SK-N-SH treated with all-trans-retinoic acid at 6 μM for 48 hours (cell line): ENCODE results near the gene DEF6.

Source experiments
- ATAC-seq: fragments of 200-7000 bp; cut with Tn5 transposase; 3 replicates; pipeline ENCODE4 v1.9.1; 2020; ENCODE audit warnings: mild to moderate bottlenecking, moderate library complexity
- ARNTL ChIP-seq: fragments of 450-650 bp; formaldehyde crosslinking; IDR thresholded peaks from 2 replicates; pipeline ENCODE4 v1.5.0; 2020; ENCODE audit warnings: low read depth, mild to moderate bottlenecking, moderate library complexity, borderline replicate concordance
- BACH2 ChIP-seq: fragments of 250-450 bp; sonication (Bioruptor Pico); IDR thresholded peaks from 2 replicates; pipeline ENCODE4 v1.9.0; 2021; ENCODE audit warnings: mild to moderate bottlenecking, borderline replicate concordance
- CSDC2 ChIP-seq: fragments of 250-450 bp; sonication (Bioruptor Pico); IDR thresholded peaks from 2 replicates; pipeline ENCODE4 v1.5.0; 2020; ENCODE audit warnings: mild to moderate bottlenecking, moderate library complexity
- ESRRG ChIP-seq: fragments of 250-450 bp; sonication (Bioruptor Pico); IDR thresholded peaks from 2 replicates; pipeline ENCODE4 v1.6.1; 2021; ENCODE audit warnings: mild to moderate bottlenecking
- ISL1 ChIP-seq: fragments of 250-450 bp; sonication (Bioruptor Pico); IDR thresholded peaks from 2 replicates; pipeline ENCODE4 v2.1.2; 2022; ENCODE audit warnings: mild to moderate bottlenecking, moderate library complexity
- OSR1 ChIP-seq: fragments of 250-450 bp; sonication (Bioruptor Pico); IDR thresholded peaks from 2 replicates; pipeline ENCODE4 v1.8.0; 2022; ENCODE audit warnings: moderate library complexity, mild to moderate bottlenecking, inconsistent platforms
- PPARA ChIP-seq: fragments of 250-450 bp; sonication (Bioruptor Pico); IDR thresholded peaks from 2 replicates; pipeline ENCODE4 v1.5.0; 2020; ENCODE audit warnings: mild to moderate bottlenecking, borderline replicate concordance
- RARB ChIP-seq: fragments of 250-450 bp; sonication (Bioruptor Pico); IDR thresholded peaks from 2 replicates; pipeline ENCODE4 v1.8.0; 2021; ENCODE audit warnings: mild to moderate bottlenecking, moderate library complexity
- SNAI2 ChIP-seq: fragments of 250-450 bp; sonication (Bioruptor Pico); IDR thresholded peaks from 2 replicates; pipeline ENCODE4 v1.5.0; 2020; ENCODE audit warnings: mild to moderate bottlenecking, moderate library complexity
- TCF4 ChIP-seq: fragments of 250-450 bp; sonication (Bioruptor Pico); IDR thresholded peaks from 2 replicates; pipeline ENCODE4 v1.8.0; 2021; ENCODE audit warnings: mild to moderate bottlenecking, moderate library complexity, borderline replicate concordance
- TOX ChIP-seq: fragments of 250-450 bp; sonication (Bioruptor Pico); IDR thresholded peaks from 2 replicates; pipeline ENCODE4 v1.8.0; 2021; ENCODE audit warnings: mild to moderate bottlenecking, moderate library complexity, borderline replicate concordance
- ZC3H10 ChIP-seq: fragments of 250-450 bp; sonication (Bioruptor Pico); IDR thresholded peaks from 2 replicates; pipeline ENCODE4 v1.5.1; 2021; ENCODE audit warnings: mild to moderate bottlenecking, moderate library complexity
- ZFP3 ChIP-seq: fragments of 250-450 bp; sonication (Bioruptor Pico); IDR thresholded peaks from 2 replicates; pipeline ENCODE4 v1.5.0; 2020; ENCODE audit warnings: mild to moderate bottlenecking, moderate library complexity
- ZNF565 ChIP-seq: fragments of 450-650 bp; formaldehyde crosslinking; conservative IDR thresholded peaks from 2 replicates; pipeline ENCODE4 v1.5.0; 2020; ENCODE audit warnings: low read depth, mild to moderate bottlenecking, moderate library complexity
- TF ChIP-seq, protein P1 (sequence below): fragments of 250-450 bp; sonication (Bioruptor Pico); IDR thresholded peaks from 2 replicates; pipeline ENCODE4 v1.8.0; 2021; ENCODE audit warnings: low read depth, mild to moderate bottlenecking, moderate library complexity, borderline replicate concordance
- TF ChIP-seq, protein P2 (sequence below): fragments of 250-450 bp; sonication (Bioruptor Pico); IDR thresholded peaks from 2 replicates; pipeline ENCODE4 v1.5.1; 2021; ENCODE audit warnings: mild to moderate bottlenecking, moderate library complexity
- TF ChIP-seq, protein P3 (sequence below): fragments of 250-450 bp; sonication (Bioruptor Pico); IDR thresholded peaks from 2 replicates; pipeline ENCODE4 v1.5.0; 2020; ENCODE audit warnings: mild to moderate bottlenecking, moderate library complexity
- TF ChIP-seq, protein P4 (sequence below): fragments of 250-450 bp; sonication (Bioruptor Pico); IDR thresholded peaks from 2 replicates; pipeline ENCODE4 v1.5.1; 2020; ENCODE audit warnings: low read depth, mild to moderate bottlenecking, moderate library complexity
- TF ChIP-seq, protein P5 (sequence below): fragments of 250-450 bp; sonication (Bioruptor Pico); IDR thresholded peaks from 2 replicates; pipeline ENCODE4 v1.8.0; 2020; ENCODE audit warnings: mild to moderate bottlenecking, moderate library complexity, borderline replicate concordance

DEF6 gene

DNA sequence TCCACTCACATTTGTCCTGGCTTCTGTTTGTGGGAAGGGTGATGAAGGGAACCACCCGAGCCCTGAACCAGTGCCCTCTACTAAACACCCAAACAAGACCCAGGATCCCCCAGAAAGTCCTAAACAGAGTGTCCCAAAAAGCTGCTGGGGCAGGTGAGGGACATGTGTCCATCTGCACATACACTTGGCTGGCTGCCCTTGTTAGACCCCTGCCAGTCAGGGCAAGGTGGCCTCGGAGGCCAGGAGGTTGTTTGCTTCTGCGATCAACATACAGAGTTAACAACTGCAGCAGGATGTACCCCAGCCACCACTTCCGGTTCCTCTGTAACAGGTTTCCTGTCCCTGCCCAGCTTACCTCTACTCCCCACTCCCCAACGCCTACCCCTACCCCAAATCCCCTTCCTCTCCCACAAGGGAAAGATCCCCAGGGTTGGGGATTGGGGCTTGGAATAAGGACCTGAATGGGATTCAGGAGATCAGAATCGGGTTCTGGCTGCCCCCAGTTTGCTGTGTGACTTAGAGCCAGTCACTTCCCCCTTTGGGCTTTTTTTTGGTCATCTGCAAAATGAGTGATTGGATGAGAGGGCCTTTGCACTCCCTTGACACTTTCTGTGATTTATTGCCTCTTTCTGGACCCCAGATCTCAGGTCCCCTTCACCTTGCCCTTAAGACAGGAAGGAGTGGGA lies 13.9 kb downstream of the DEF6 start (continued):
- no peak for TF ChIP-seq ARNTL (CRISPR knock-in tag)
- TF ChIP-seq TOX (CRISPR knock-in tag) = no peak
- TF ChIP-seq OSR1 (CRISPR knock-in tag) = no peak
- TF ChIP-seq, protein P1, sequence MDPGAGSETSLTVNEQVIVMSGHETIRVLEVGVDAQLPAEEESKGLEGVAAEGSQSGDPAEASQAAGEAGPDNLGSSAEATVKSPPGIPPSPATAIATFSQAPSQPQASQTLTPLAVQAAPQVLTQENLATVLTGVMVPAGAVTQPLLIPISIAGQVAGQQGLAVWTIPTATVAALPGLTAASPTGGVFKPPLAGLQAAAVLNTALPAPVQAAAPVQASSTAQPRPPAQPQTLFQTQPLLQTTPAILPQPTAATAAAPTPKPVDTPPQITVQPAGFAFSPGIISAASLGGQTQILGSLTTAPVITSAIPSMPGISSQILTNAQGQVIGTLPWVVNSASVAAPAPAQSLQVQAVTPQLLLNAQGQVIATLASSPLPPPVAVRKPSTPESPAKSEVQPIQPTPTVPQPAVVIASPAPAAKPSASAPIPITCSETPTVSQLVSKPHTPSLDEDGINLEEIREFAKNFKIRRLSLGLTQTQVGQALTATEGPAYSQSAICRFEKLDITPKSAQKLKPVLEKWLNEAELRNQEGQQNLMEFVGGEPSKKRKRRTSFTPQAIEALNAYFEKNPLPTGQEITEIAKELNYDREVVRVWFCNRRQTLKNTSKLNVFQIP (CRISPR knock-in tag) = no peak
- TF ChIP-seq, all 23 proteins: peak for 0

DNA sequence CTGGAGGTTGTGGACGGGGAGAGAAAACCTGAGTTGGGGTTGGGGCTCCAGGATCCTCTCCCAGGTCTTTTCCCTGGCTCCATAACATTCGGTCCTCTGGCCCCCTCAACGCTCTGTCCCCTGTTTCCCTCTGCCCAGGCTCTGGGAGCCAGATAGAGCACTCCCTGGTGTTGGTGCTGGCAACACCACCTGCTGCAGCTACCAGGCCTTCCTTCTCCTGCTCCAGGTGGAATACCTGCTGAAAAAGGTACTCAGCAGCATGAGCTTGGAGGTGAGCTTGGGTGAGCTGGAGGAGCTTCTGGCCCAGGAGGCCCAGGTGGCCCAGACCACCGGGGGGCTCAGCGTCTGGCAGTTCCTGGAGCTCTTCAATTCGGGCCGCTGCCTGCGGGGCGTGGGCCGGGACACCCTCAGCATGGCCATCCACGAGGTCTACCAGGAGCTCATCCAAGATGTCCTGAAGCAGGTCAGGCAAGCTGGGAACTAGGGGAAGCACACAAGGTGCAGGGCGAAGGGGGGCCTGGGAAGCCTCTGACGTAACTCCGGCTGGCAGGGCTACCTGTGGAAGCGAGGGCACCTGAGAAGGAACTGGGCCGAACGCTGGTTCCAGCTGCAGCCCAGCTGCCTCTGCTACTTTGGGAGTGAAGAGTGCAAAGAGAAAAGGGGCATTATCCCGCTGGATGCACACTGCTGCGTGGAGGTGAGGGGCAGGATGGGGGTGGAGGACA lies 14.6 kb downstream of the DEF6 start:
- TF ChIP-seq, protein P1 (CRISPR knock-in tag) = no peak
- TF ChIP-seq, protein P2, sequence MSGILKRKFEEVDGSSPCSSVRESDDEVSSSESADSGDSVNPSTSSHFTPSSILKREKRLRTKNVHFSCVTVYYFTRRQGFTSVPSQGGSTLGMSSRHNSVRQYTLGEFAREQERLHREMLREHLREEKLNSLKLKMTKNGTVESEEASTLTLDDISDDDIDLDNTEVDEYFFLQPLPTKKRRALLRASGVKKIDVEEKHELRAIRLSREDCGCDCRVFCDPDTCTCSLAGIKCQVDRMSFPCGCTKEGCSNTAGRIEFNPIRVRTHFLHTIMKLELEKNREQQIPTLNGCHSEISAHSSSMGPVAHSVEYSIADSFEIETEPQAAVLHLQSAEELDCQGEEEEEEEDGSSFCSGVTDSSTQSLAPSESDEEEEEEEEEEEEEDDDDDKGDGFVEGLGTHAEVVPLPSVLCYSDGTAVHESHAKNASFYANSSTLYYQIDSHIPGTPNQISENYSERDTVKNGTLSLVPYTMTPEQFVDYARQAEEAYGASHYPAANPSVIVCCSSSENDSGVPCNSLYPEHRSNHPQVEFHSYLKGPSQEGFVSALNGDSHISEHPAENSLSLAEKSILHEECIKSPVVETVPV (CRISPR knock-in tag) = no peak
- TF ChIP-seq, protein P3, sequence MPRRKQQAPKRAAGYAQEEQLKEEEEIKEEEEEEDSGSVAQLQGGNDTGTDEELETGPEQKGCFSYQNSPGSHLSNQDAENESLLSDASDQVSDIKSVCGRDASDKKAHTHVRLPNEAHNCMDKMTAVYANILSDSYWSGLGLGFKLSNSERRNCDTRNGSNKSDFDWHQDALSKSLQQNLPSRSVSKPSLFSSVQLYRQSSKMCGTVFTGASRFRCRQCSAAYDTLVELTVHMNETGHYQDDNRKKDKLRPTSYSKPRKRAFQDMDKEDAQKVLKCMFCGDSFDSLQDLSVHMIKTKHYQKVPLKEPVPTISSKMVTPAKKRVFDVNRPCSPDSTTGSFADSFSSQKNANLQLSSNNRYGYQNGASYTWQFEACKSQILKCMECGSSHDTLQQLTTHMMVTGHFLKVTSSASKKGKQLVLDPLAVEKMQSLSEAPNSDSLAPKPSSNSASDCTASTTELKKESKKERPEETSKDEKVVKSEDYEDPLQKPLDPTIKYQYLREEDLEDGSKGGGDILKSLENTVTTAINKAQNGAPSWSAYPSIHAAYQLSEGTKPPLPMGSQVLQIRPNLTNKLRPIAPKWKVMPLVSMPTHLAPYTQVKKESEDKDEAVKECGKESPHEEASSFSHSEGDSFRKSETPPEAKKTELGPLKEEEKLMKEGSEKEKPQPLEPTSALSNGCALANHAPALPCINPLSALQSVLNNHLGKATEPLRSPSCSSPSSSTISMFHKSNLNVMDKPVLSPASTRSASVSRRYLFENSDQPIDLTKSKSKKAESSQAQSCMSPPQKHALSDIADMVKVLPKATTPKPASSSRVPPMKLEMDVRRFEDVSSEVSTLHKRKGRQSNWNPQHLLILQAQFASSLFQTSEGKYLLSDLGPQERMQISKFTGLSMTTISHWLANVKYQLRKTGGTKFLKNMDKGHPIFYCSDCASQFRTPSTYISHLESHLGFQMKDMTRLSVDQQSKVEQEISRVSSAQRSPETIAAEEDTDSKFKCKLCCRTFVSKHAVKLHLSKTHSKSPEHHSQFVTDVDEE (CRISPR knock-in tag) = no peak
- TF ChIP-seq ZC3H10 (CRISPR knock-in tag) = no peak
- TF ChIP-seq, protein P4, sequence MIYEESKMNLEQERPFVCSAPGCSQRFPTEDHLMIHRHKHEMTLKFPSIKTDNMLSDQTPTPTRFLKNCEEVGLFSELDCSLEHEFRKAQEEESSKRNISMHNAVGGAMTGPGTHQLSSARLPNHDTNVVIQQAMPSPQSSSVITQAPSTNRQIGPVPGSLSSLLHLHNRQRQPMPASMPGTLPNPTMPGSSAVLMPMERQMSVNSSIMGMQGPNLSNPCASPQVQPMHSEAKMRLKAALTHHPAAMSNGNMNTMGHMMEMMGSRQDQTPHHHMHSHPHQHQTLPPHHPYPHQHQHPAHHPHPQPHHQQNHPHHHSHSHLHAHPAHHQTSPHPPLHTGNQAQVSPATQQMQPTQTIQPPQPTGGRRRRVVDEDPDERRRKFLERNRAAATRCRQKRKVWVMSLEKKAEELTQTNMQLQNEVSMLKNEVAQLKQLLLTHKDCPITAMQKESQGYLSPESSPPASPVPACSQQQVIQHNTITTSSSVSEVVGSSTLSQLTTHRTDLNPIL (CRISPR knock-in tag) = no peak
- no peak for TF ChIP-seq SNAI2 (CRISPR knock-in tag)
- TF ChIP-seq, protein P5, sequence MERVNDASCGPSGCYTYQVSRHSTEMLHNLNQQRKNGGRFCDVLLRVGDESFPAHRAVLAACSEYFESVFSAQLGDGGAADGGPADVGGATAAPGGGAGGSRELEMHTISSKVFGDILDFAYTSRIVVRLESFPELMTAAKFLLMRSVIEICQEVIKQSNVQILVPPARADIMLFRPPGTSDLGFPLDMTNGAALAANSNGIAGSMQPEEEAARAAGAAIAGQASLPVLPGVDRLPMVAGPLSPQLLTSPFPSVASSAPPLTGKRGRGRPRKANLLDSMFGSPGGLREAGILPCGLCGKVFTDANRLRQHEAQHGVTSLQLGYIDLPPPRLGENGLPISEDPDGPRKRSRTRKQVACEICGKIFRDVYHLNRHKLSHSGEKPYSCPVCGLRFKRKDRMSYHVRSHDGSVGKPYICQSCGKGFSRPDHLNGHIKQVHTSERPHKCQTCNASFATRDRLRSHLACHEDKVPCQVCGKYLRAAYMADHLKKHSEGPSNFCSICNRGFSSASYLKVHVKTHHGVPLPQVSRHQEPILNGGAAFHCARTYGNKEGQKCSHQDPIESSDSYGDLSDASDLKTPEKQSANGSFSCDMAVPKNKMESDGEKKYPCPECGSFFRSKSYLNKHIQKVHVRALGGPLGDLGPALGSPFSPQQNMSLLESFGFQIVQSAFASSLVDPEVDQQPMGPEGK = no peak
- no peak for TF ChIP-seq RARB (CRISPR knock-in tag)
- TF ChIP-seq TOX (CRISPR knock-in tag) = no peak
- TF ChIP-seq PPARA (CRISPR knock-in tag) = no peak
- TF ChIP-seq ISL1 (CRISPR knock-in tag) = no peak
- TF ChIP-seq ZFP3 (CRISPR knock-in tag) = no peak
- TF ChIP-seq ARNTL (CRISPR knock-in tag) = no peak
- TF ChIP-seq ESRRG = no peak
- TF ChIP-seq TCF4 = no peak
- TF ChIP-seq BACH2 (CRISPR knock-in tag) = no peak
- no peak for TF ChIP-seq CSDC2 (CRISPR knock-in tag)
- no peak for TF ChIP-seq ZNF565 (CRISPR knock-in tag)
- no peak for ATAC-seq
